Ovary (tissue), 9 donors: Measurements from ENCODE around the gene GPSM3. TPM values are rescaled to one million over a fixed set of nuclear protein-coding genes. Genes with fewer than 3 reads are reported as not detected.

Experiments used
- DNase-seq, 5 donors: peaks; one replicate each; pipeline ENCODE4 v3.0.0-alpha.2; 2019 to 2020
- H3K27ac ChIP-seq, 2 donors: fragments of 200-600 bp; one replicate each; pipeline versions ENCODE4 v1.5.1 to v1.8.0; 2019 to 2022
- H3K27me3 ChIP-seq: fragments of 200-600 bp; one replicate; pipeline ENCODE4 v1.8.0; 2022
- H3K36me3 ChIP-seq: fragments of 200-600 bp; sonication (generic); one replicate; pipeline ENCODE4 v1.5.1; 2019
- H3K4me1 ChIP-seq: one replicate; pipeline ENCODE4 v1.8.1; 2013; ENCODE audit warnings: mild to moderate bottlenecking, moderate library complexity; ENCODE audit not compliant: insufficient read depth
- H3K4me3 ChIP-seq: fragments of 200-600 bp; sonication (generic); one replicate; pipeline ENCODE4 v1.5.1; 2017
- H3K9me3 ChIP-seq, 2 donors: fragments of 200-600 bp in 1 of 2; sonication (generic) in 1 of 2; one replicate each; pipeline versions ENCODE4 v1.5.1 to v1.8.1; 2013 to 2019; ENCODE audit warnings: mild to moderate bottlenecking in 1 of 2, moderate library complexity in 1 of 2
- EP300 ChIP-seq: sonication (generic); formaldehyde crosslinking; IDR thresholded peaks from one replicate; pipeline ENCODE4 v1.6.1; 2017; ENCODE audit warnings: antibody characterized with exemption
- POLR2A ChIP-seq: fragments of 450-650 bp; IDR thresholded peaks from one replicate; pipeline ENCODE4 v1.6.1; 2017; ENCODE audit warnings: antibody characterized with exemption, mild to moderate bottlenecking, moderate library complexity
- WGBS, 3 donors: extraction: QIAGEN DNeasy Blood & Tissue Kit in 1 of 3; methylation state at CpG; one replicate each; pipeline versions ENCODE4 v1.1.5 to v1.1.7; 2013 to 2017; 5-methylcytosine and 5-hydroxymethylcytosine counted together
- intact Hi-C, 4 donors: fragments of 100-400 bp; cut with DNase I; formaldehyde crosslinking; loops; one replicate each; pipeline versions ENCODE4 v1.11.0 to v1.15.1; 2022 to 2023
- polyA plus RNA-seq, 2 donors: library from polyadenylated mRNA; stranded (reverse); fragments of 200-250 nt in 1 of 2; fragments of 350-450 nt in 1 of 2; fragmentation: Illumina TruSeq in 1 of 2; extraction: RNeasy Lipid Tissue Mini Kit (QIAGEN cat#74804) in 1 of 2; gene quantifications; one replicate each; pipeline ENCODE4 v1.2.3, GENCODE V29; 2013 to 2014
- total RNA-seq, 7 donors: library from RNA; depleted of rRNA in 2 of 7; stranded (reverse); fragments of >200 nt in 2 of 7; fragmentation: NEBNext Ultra II Directional in 3 of 7; extraction: Animal tissue kit (Norgen Biotek cat#: 25700) in 3 of 7; gene quantifications; one replicate each; pipeline versions ENCODE4 v1.1.0 to v1.2.4, GENCODE V29; 2016 to 2023
- TF ChIP-seq, protein P1 (sequence below), 3 donors: fragments of 450-650 bp in 2 of 3; fragments of 200-600 bp in 1 of 3; IDR thresholded peaks; one replicate each; pipeline versions ENCODE4 v1.5.1 to v1.8.0; 2016 to 2022; ENCODE audit warnings: antibody characterized with exemption in 3 of 3, mild to moderate bottlenecking in 1 of 3
- donor health status: DM: no; HTN: no; CAD: no; lungs with moderate emphysema.
- donor health status: DM: no; HTN: no; CAD: no.
- donor health status: Bipolar disorder and iron deficiency.
- donor health status: DM: yes; HTN: yes; CAD: no.
- donor health status: DM: no; HTN: no; CAD: no.
- donor health status: DM: yes; HTN: yes; CAD: no.

Gene GPSM3
- total and polyA plus RNA-seq, 9 donors = 3.1 to 8.7 (median 5.2) TPM

DNA sequence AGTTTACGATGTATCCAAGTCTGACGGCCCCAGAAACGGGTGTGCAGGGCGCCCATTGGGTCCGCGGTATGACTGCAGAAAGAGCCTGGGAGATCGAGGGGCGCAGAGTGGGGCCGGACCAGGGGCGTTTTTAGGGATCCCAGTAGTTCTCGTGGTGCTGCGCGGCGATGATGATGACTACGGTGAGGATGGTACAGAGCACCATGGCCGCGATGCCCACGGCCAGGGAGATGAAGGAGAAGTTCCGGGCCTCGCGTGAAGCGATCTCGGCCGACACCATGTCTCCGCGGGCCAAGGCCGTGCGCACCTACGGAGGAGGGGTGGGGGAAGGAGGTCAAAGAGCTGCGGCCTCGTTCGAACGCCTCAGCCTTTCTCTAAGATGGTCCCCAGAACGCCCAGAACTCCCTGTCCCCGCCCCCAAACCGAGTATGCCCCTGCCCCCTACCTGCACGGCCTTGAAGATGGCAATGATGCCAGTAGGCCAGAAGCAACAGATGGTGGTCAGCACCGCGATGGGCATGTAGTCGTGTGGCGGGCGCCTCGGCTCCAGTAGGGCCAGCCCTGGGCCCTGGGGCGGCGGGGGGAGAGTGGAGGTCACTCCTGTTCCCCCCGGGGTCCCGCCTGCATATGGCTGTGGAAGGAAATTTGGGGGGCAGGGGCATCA lies 43.2 kb downstream of the GPSM3 start:
- H3K4me3 ChIP-seq = no peak overlapping the region
- no peaks in the 10 kb centered on the region for H3K36me3 ChIP-seq
- 80 to 85% (median 85%) methylated on average over 38 to 47 of the region's 47 CpGs for WGBS, 3 donors
- TF ChIP-seq EP300 (no peak), POLR2A (no peak)
- TF ChIP-seq, protein P1, sequence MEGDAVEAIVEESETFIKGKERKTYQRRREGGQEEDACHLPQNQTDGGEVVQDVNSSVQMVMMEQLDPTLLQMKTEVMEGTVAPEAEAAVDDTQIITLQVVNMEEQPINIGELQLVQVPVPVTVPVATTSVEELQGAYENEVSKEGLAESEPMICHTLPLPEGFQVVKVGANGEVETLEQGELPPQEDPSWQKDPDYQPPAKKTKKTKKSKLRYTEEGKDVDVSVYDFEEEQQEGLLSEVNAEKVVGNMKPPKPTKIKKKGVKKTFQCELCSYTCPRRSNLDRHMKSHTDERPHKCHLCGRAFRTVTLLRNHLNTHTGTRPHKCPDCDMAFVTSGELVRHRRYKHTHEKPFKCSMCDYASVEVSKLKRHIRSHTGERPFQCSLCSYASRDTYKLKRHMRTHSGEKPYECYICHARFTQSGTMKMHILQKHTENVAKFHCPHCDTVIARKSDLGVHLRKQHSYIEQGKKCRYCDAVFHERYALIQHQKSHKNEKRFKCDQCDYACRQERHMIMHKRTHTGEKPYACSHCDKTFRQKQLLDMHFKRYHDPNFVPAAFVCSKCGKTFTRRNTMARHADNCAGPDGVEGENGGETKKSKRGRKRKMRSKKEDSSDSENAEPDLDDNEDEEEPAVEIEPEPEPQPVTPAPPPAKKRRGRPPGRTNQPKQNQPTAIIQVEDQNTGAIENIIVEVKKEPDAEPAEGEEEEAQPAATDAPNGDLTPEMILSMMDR (IDR thresholded peaks at IDR 0.05) = no peak
- peaks cover 3% of the 10 kb centered on the region for H3K4me1 ChIP-seq
- no peak for DNase-seq
- H3K27me3 ChIP-seq = no peaks in the 10 kb centered on the region
- no peaks in the 10 kb centered on the region for H3K9me3 ChIP-seq
- peak overlapping the region in 1 of 2 donors; percentile 90 for H3K27ac ChIP-seq
- intact Hi-C loops = no loop called here

DNA sequence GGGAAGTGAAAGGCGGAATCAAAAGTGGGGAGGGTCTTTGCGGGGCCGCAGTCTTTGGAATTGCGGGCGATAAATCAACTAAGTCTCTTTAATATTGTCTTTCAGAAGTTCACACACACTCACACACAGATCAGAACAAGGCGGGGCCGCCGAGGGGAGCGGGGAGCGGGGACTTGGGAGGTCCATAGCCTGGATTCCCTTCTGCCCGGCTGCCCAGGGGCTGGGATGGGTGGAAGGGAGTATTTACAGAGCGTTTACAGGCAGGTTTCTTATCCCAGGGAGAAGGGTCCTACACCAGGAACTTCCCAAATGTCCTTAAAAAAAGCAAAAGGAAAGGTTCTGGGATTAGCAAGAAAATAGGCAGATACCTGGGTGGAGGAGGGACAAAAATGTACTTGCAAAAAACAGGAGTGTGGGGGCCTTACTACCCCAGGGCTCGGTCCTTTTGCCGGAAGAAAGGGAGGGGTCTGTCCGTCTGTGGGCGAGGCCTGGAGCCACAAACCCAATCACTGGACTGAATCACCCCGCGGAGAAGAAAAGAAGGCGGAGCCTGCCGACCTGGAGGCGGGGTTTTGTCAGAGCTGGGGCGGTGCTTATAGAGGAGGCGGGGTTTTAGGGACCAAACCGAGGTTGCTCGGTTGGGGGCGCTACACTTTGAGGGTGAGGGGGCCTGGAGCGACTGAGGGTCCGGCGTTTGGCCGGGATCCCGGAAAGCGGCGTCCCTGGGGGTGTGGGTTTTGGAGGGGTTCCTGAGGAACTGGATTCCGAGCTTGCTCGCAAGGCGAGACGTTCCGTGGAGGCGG lies 44.0 kb downstream of the GPSM3 start:
- Histone ChIP-seq H3K36me3 (no peaks in the 10 kb centered on the region), H3K4me1 (peaks cover 3% of the 10 kb centered on the region), H3K27me3 (no peaks in the 10 kb centered on the region), H3K9me3 (no peaks in the 10 kb centered on the region), H3K27ac (no peak overlapping the region), H3K4me3 (no peak overlapping the region)
- 67 to 73% (median 71%) methylated on average over 39 of the region's 39 CpGs for WGBS, 3 donors
- TF ChIP-seq, protein P1 (IDR thresholded peaks at IDR 0.05) = no peak
- no peak for TF ChIP-seq EP300
- no peak for TF ChIP-seq POLR2A
- intact Hi-C loops = no loop called here
- DNase-seq = peak in 4 of 5 donors; percentile 61 to 73 (median 64)

DNA sequence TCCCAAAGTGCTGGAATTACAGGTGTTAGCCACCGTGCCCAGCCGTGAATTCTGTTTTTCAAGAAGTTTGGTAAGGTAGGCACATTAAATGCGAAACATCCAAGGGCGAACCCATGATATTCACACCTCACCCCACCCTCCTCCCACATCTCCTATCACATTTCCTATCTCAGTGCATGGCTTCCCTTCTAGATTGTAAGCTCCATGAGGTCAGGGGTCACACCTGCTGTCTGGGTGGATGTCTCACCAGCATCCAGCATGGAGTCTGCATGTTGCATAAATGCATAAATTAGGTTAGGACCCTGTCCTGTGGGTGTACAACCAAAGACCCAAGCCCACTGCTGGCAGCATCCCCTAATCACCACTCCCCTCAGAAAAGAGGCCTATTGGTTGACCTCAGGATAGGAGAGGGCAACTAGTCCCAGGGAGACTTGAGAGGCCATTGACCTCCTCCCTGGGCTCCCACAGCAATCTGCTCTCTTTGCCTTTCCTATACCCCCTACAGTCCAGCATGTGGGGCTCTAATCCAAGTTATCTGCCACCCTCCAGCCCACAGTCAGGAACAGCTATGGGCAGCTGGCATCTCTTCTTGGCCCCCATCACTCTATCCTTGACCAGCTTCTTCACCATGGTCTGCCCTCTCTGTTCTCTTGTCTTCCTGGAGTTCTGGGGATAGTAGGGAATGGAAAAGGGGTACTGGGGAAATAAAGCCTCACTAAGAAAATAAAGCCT lies 44.9 kb downstream of the GPSM3 start:
- Histone ChIP-seq H3K9me3 (no peaks in the 10 kb centered on the region), H3K36me3 (no peaks in the 10 kb centered on the region), H3K27me3 (no peaks in the 10 kb centered on the region), H3K4me3 (no peak overlapping the region), H3K27ac (no peak overlapping the region), H3K4me1 (peaks cover 3% of the 10 kb centered on the region)
- TF ChIP-seq POLR2A (no peak), EP300 (no peak)
- TF ChIP-seq, protein P1 (IDR thresholded peaks at IDR 0.05) = no peak
- WGBS, 3 donors = 85 to 94% (median 89%) methylated on average over 4 of the region's 4 CpGs
- DNase-seq = no peak
- intact Hi-C loops = no loop called here

DNA sequence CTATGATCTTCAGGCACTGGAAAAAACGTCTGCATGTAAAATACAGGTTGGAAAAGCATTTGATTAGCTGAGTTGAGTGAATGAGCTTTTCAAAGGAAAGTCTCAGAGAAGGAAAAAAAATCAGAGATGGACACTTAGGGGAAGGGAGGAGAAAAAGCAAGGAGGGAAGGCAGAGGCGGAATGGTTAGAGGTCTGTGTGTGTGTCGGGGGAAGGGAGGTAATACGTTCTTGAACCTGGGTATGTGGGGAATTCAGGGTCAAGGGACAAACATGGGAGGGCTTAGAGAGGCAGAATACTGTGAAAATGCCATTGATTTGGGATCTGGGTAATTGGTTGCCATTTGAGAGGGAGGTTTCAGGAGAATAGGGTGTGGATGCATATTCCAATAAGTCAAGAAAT lies 45.8 kb downstream of the GPSM3 start:
- no peaks in the 10 kb centered on the region for H3K36me3 ChIP-seq
- no peaks in the 10 kb centered on the region for H3K9me3 ChIP-seq
- intact Hi-C loops = no loop called here
- H3K4me3 ChIP-seq = no peak overlapping the region
- no peak for DNase-seq
- peak overlapping the region in 1 of 2 donors; percentile 32 for H3K27ac ChIP-seq
- H3K4me1 ChIP-seq = no peaks in the 10 kb centered on the region
- 17 to 20% (median 19%) methylated on average over 4 of the region's 4 CpGs for WGBS, 3 donors
- no peaks in the 10 kb centered on the region for H3K27me3 ChIP-seq
- no peak for TF ChIP-seq POLR2A
- TF ChIP-seq, protein P1 (IDR thresholded peaks at IDR 0.05) = no peak
- no peak for TF ChIP-seq EP300
